ENCODE measurements around the gene FBXO5.
"Not testable (repeated sequence)": the region's sequence is repeated elsewhere in the genome, so short reads cannot be mapped to it uniquely, and the experiment has no call there.

FBXO5 gene, protein sequence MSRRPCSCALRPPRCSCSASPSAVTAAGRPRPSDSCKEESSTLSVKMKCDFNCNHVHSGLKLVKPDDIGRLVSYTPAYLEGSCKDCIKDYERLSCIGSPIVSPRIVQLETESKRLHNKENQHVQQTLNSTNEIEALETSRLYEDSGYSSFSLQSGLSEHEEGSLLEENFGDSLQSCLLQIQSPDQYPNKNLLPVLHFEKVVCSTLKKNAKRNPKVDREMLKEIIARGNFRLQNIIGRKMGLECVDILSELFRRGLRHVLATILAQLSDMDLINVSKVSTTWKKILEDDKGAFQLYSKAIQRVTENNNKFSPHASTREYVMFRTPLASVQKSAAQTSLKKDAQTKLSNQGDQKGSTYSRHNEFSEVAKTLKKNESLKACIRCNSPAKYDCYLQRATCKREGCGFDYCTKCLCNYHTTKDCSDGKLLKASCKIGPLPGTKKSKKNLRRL

DNA sequence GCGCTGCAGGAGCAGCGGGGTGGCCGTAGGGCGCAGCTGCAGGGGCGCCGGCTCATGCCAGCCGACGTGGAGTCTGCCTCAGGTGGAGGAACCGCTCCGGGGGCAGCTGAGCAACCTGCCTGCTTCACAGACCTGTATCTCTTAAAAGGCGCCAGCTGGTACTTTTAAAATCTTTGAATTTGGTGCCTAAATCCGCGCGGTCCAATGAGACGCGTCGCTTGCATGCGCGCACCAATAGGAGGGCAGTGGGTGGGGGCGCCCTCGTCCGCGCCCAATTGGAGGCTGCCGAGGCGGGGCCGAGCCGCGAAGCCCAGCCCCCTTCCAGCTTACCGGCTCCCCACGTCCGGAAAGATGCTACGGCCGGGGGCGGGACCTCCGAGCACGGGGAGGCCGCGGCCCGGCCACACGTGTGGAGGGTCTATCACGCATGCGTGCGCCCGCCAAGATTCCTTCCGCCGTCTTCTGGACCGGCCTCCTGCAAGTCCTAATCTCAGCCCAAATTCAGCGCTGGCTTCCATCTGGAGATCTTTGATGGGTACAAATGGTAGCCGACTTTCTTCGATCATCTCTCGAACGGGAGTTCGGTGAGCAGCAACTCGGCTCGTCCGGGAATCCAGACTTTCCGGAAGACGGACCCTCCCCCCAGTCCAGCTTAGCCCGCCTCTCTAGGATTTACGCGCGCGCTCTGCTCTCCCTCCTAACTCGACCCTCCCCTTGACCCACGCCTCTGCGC lies at the start of gene FBXO5:
Gene FBXO5, minus strand, starts transcription at position 138 of the 733 bp plus-strand sequence. Its CDS starts 82 bp downstream, at position 56.
- DNase-seq = peak; percentile 98

DNA sequence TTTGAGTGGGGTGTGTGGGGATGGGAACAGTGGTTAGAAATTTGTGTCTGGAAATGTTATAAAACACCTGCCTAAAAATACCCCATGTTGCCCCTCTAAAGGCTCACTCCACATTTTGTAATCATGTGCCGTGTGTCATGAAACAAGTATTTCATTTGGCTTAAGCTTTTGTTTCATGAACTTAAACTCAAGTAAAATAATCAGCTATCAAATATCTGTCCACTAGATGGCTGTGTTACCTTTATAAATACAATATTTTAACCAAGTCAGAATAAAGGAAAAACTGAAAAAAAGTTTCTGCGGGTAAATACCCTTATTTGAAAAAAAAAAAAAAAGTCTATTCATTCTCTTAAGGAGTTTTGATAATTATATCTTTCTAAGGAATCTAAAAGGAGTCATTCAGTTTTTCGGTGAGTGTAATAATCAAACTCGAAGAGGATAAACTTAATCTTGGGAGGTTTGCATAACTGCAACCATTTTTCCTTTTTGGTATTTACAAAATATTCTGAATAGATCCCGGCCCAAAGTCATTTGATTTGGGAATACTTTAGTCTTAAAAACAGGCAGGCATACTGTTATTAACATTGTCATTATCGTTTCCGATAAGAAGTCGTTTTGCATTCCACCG lies 49.5 kb upstream of the FBXO5 start:
- DNase-seq = peak; percentile 53

DNA sequence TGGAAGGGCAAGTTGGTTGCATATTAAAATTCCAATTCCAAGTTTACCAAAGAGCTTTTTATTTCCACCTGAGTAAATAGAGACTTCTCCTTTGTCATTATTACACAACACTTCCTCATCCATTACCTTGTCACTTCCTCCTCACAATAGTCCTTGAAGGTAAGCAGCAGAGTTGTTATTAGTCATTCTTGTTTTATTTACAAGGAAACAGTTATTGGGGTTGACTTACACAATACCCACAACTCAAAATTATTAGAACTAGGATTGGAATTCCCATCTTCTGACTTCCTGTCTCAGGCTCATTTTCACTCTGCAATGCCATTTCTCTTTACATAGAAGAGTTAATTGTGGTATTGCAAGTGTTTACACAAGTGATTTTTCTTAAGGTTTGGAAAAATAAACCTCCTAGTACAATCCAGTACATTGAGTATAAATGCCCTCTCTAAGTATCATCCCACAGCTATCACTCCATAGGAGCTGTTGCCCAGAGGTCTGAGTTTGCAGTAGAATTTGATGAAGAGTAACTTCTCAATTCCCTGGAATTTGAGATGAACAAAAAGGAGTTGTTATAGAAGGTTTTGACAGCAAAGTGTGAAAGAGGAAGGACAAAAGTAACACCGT lies 48.6 kb upstream of the FBXO5 start:
- DNase-seq = peak; percentile 8

DNA sequence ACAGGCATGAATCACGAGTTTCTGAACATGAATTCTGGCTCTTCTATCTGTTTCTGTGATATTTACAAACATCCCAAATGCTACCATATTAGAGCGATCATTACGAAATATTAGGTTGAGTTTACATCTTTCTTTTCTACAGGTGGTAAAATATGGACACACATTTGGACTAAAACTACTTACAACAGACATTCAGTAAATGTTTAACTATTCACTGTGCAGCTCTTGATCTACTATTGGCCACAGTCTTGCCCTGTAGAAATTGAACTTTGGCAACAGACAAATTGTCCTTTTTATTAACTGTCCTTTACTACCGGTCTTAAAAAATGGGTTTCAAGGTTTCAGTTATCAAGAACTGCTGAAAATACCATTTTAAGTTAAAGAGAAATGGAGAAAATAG lies 46.1 kb upstream of the FBXO5 start:
- DNase-seq = no peak

DNA sequence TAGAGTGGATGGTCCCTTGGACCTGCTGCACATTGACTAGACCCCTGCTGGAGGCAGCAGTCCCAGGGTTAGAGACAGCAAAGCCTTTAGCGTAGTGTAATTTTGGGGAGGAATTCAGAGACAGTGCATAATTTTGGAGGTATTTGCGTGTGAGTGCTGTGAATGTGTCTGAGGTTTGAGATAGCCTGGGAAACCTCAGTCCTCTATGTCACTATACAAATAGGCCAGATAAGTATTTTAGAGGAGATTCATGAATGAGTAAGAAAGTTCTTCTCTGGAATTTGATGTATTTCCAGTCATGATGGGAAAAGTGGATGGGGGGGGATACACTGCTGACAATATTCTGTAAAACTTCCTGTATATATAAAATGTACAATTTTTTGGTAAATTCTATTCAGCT lies 45.4 kb upstream of the FBXO5 start:
- DNase-seq = no peak

DNA sequence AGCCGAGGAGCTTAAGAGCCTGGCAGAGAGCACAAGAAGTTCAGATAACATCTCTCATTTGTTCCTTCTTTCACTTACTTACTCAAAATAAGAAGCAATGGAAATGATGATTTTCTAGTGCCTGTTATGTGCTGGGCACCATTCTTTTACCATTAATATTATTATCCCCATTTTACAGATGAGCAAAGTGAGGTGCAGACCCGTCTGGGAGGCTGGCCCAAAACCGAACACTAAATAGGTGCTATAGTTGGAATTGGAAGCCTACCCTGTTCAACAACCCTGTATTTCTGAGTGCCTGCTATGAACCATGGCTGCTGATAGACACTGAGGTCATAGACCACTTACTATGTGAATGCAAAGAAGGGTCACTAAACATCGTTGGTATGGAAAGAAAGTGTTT lies 44.6 kb upstream of the FBXO5 start:
- no peak for DNase-seq

DNA sequence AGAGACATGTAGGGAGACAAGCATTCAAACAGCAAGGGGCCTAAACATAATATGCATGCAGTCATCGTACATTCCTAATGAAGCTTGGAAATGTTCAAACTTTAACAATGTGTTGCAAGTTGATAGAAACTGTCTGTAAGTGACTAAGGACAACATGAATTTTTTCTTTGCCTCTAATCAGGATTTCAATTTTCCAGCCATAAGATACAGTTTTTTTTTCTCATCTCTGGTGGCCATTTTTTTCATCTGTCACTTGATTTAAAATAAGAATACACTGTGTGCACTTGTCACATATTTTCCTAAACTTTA lies 41.8 kb upstream of the FBXO5 start:
- DNase-seq = no peak

DNA sequence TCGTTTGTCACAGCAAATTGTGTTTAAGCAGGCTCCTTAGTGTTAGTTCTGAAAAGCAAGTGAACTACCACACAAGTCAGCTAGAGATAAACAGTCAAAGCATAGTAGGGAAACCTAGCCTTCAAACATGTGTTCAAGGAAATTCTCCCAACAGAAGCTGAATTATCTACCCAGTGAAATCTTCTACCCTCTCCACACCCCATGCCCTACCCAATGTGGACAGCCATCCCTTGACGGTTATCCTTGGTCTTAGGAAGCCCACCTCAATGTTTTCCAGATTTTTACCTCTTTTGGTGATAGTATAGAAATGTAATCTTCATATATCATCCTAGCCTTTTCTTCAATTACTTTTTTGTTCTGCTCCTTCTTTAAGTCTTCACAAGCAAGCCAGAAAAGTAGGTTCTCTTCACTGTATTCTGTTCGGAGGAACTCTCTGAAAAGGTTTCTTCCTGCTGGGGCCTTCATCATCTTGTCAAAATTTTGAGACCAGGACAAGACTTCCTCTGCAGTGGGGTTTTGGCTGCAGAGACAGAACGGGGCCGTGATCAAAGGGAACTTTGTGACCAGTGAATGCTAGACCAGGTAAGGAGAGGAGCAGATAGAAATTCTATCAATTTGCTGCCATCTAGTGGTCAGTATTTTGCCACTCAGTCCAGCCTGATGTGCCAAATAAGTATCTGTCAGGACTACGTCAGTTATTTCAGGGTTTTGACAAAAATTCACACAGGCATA lies 41.3 kb upstream of the FBXO5 start:
- DNase-seq = peak; percentile 71

DNA sequence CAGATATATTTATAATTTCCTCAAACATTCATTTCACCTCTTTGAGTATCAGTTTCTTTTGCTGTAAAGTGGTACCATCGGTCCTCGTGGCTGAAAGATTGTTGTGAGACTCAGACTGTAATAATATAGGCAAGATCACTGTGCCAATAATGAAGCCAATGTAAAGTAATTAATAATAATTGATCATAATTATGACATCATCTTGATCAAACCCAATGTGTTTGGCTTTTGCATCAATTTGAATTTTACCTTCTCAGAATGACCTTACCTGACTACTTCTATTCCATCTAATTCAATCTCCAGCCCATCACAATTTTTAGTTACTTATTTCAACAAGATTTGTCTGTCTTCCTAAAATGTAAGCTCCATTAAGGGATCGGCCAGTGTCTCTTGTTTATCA lies 35.5 kb upstream of the FBXO5 start:
- DNase-seq = no peak

DNA sequence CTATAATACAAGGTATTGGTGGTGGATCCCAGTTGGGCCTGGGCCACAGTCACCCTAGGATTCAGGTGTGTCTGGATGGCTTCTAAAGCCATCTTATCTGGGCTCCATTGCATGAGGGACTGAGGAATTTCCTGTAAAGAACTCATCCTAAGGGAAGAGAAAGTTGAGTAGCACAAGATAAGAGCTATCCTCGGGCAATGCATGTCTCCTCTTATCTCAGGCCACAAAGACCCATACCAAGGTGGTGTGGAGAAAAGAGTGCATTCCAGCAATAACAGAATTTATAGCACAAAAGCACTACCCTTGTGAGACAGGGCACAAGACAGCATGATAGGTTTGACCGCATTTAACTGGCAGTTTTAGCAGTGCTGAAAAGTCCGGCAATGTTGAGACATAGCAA lies 34.0 kb upstream of the FBXO5 start:
- DNase-seq = no peak

DNA sequence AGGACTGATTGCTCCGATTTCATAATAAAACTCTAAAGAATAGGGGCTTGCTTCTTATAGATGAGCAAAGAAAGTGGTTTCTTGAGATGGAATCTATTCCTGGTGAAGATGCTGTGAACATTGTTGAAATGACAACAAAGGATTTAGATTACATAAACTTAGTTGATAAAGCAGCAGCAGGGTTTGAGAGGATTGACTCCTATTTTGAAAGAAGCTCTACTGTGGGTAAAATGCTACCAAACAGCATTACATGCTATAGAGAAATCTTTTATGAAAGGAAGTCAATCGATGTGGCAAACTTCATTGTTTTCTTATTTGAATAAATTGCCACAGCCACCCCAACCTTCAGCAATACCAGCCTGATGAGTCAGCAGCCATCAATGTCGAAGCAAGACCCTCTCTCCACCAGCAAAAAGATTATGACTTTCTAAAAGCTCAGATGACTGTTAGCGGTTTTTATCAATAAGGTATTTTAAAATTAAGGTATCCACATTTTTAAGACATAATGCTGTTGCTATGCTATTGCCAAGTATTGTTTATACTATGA lies 32.3 kb upstream of the FBXO5 start:
- no peak for DNase-seq

DNA sequence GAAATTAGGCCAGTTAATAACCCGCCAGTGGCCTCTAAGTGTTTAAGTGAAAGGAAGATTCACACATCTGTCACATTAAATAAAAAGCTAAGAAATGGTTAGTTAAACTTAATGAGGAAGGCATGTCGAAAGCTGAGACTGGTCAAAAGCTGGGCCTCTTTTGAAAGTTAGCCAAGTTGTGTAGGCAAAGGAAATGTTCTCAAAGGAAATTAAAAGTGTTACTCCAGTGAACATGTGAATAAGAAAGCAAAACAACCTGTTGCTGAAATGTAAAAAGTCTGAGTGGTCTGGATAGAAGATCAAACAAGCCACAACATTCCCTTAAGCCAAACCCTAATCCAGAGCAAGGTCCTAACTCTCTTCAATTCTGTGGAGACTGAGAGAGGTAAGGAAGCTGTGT lies 30.6 kb upstream of the FBXO5 start:
- DNase-seq = no peak

DNA sequence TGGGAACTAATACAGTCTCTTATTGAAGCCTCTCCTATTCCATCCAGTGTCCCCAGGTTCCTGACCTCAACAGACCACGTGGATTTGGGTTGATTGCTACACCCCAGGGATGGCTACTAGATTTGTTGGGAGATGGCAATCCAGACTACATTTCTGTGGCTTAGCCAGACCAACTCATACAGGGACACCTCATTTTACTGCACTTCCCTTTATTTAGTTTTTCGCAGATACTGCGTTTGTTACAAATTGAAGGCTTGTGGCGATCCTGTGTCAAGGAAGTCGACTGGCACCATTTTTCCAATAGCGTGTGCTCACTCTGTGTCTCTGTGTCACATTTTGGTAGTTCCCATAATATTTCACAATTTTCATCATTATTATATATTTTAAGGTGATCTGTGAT lies 30.0 kb upstream of the FBXO5 start:
- DNase-seq = no peak

DNA sequence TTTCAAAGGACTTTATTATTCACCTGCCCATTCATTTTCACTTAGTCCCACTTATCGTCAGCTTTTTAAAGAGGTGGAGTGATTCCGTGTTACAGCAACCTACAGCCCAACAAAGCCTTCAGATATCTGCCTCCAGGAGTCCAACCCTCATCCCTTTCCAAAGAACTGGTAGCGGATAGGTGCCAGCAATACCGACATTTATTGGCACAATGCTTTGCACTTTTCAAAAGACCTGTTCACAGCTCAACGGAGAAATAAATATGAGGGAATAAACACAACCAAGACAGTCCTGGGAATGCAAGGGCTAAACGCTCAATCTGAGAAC lies 20.5 kb upstream of the FBXO5 start:
- no peak for DNase-seq

DNA sequence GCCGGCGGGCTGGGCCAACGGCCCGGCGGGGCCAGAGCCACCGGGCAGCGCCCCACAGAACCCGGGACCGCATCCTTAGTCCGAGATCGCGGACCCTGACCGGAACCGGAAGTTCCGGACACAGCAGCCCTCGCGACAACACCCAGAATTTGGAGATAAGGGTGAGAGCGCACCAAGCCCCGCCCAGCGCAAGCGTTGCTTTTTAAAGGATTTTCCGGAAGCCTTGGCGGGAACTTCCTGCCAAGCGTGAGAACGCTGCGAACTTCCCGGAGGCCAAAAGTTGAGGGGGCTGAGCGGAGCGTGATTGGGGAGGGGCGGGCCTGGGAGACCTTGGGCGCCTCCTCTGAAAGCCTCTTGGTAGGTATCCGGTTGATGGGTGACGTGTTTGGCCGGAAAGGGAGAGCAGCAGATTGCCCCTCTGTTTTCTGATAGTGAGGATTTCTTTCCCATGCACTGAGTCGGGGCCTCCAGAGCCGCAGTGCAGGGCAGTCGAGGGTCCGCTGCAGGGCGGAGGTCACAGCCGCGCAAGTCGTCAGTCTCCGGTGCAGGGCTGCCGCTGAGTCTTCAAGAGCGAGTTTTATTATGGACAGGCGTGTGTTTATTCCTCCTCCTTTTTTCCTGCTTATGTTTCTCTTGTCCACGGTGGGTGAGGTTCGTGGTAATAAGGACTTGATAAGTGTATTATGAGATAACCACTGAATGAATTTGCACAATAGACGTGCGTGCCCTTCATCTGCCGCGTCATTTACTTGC lies 19.9 kb upstream of the FBXO5 start, which contains the start of gene MTRF1L:
Gene MTRF1L, minus strand, starts transcription at position 97 of the 753 bp plus-strand sequence. Its CDS starts 24 bp downstream, at position 73.
- DNase-seq = peak; percentile 96

DNA sequence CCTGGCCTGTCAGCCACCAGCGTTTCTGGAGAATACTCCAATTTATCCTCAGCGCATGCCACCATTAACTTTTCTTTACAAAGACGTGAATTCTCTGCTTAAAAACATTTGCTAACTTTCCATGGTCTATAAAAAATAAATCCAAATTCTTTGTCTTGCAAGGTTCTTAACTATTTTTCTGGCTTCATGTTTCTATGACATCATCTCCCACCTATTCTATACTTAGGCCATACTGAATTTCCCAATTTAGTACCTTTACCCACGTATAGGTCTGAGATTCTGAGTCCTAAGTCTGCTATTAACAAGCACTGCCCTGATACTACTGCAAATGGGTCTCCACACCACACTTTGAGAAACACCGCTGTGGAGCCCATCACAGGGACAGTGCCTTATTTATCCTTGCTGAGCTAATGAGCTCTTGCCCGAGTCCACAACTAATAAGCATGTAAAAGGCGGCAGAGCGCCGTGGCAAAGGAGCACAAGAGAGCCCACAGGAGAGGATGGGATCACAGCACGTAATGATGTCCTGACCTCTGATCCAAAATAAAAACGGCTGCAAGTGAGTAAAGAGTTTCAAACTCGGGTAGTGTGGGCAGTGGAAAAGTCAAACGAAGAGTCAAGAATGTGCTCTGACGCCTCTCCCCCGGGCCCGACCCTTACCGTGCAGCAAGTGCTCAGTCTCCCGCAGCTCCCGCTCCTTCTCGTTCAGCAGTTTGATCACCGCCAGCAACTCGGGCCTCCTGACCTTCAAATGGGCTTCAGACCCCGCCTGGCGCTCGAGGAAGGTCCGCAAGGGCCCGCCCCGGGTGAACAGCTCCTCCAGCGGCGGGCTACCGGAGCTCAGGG lies 19.1 kb upstream of the FBXO5 start:
- peak; percentile 35 for DNase-seq

DNA sequence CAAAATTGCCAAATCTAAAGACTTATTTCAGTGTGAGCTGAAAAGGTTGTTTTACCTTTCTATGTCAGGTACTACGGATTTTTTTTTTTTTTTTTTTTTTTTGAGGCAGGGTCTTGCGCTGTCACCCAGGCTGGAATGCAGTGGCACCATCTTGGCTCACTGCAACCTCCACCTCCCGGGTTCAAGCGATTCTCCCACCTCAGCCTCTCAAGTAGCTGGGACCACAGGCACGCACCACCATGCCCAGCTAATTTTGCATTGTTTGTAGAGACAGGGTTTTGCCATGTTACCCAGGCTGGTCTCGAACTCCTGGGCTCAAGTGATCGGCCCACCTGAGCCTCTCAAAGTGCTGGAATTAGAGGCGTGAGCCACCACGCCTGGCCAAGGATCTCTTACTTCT lies 17.9 kb upstream of the FBXO5 start:
- not testable (repeated sequence) for DNase-seq

DNA sequence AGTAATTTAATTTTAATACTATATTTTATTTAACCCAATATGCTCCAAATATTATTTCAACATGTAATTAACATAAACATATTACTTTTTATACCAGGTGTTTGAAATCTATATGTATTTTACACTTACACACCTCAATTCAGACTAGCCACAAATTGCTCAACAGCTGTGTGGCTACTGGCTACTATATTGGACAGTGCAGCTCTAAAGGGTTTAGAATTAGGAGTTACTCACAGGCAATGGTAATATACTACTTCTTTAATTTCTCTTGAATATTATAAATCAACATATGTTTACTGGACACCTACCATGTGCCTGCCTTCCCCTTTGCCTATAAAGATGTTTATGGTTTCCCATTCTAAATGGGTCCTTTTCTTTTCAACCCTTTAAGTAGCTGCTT lies 17.4 kb upstream of the FBXO5 start:
- no peak for DNase-seq

DNA sequence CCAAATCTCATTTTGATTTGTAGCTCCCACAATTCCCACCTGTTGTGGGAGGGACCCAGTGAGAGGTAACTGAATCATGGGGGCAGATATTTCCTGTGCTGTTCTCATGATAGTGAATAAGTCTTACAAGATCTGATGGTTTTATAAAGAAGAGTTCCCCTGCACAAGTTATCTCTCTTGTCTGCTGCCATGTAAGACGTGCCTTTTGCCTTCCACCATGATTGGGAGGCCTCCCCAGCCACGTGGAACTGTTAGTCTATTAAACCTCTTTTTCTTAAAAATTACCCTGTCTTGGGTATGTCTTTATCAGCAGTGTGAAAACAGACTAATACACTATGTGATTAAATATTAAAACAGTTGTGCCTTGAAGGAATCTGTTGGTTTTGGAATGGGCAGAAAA lies 16.7 kb upstream of the FBXO5 start:
- not testable (repeated sequence) for DNase-seq

DNA sequence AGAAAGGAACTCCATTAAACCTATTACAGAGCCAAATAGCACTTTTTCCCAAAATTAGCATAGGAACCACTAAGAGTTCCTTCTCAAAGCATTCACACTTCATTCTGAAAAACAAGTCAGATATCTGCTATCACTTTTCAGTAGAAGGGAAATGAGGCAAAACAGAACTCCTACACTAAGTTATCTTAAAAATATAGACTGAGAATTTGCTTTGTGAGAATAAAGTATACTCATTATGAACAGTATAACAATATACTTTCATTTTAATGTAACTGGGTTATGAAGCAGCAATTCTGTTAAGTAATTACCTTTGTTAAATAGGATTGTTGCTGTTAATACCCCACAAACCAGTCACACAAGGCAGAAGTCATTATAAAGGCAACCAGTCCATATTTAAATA lies 11.0 kb upstream of the FBXO5 start:
- no peak for DNase-seq

DNA sequence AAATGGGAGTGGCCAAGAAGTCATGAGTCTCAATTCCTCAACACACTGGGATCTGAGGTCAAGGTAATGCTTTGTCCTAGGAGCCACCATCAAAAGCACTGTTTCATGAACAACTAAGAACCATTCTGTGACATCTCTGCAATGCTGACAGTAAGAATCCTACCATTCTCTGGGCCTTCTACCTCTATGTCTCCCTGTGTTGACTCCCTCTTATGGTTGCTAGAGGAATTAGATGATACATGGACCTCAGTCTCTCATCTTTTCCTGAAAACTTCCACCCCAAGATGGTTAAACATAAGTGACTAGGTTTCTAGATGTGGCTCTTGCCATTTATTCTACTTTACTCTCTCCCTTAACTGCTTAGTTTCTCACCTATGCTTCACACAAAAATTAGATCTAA lies 10.6 kb upstream of the FBXO5 start:
- no peak for DNase-seq

Measured in NCI-H1105 treated with DMSO at 0.1 percent for 48 hours (cell line).